Stimulated activated naive CD8-positive, alpha-beta T cell treated with anti-CD3 and anti-CD28 coated beads, Interleukin-15, Interleukin-2, amounts not matched to agents 100 ng/mL and 50 ng/mL, for 24 hours (primary cell): ENCODE measurements around the gene PPP1R1C.
"Not testable (repeated sequence)": the region's sequence is repeated elsewhere in the genome, so short reads cannot be mapped to it uniquely, and the experiment has no call there.

ENCODE experiments used
- H3K27ac Mint-ChIP-seq: one replicate; pipeline ENCODE4 v1.8.0; 2021; ENCODE audit warnings: mild to moderate bottlenecking, mixed read lengths
- H3K27me3 Mint-ChIP-seq: one replicate; pipeline ENCODE4 v1.8.0; 2021; ENCODE audit warnings: mixed read lengths
- H3K36me3 Mint-ChIP-seq: one replicate; pipeline ENCODE4 v1.8.0; 2021; ENCODE audit warnings: low read depth, mixed read lengths
- H3K4me1 Mint-ChIP-seq: one replicate; pipeline ENCODE4 v1.8.0; 2021; ENCODE audit warnings: low read depth, mixed read lengths
- H3K4me3 Mint-ChIP-seq: one replicate; pipeline ENCODE4 v1.8.0; 2021; ENCODE audit warnings: mild to moderate bottlenecking, mixed read lengths
- H3K9me3 Mint-ChIP-seq: one replicate; pipeline ENCODE4 v1.8.0; 2021; ENCODE audit warnings: mixed read lengths

Gene PPP1R1C

GRCh38 chr2:181985632-181986205, at the start of gene PPP1R1C:
TSS of gene PPP1R1C (plus strand) at chr2:181985853. CDS start at chr2:181986111, 258 bp downstream.
- Mint-ChIP-seq H3K36me3 (no peaks in the 10 kb centered on the region), H3K27me3 (peaks cover under 1% of the 10 kb centered on the region), H3K4me3 (no peak within 1 kb of the TSS), H3K27ac (no peak within 1 kb of the TSS), H3K9me3 (no peaks in the 10 kb centered on the region), H3K4me1 (no peaks in the 10 kb centered on the region)

GRCh38 chr2:181937473-181937872, 48.2 kb upstream of the PPP1R1C start:
- Mint-ChIP-seq H3K36me3 (no peaks in the 10 kb centered on the region), H3K4me3 (no peak overlapping the region), H3K27ac (no peak overlapping the region), H3K4me1 (no peaks in the 10 kb centered on the region), H3K9me3 (peaks cover 4% of the 10 kb centered on the region), H3K27me3 (peaks cover 20% of the 10 kb centered on the region)

GRCh38 chr2:181943411-181944124, 42.1 kb upstream of the PPP1R1C start:
- H3K9me3 Mint-ChIP-seq: peaks cover 4% of the 10 kb centered on the region
- H3K27me3 Mint-ChIP-seq: peaks cover 28% of the 10 kb centered on the region
- H3K36me3 Mint-ChIP-seq: no peaks in the 10 kb centered on the region
- no peak overlapping the region for H3K27ac Mint-ChIP-seq
- H3K4me3 Mint-ChIP-seq: no peak overlapping the region
- H3K4me1 Mint-ChIP-seq: no peaks in the 10 kb centered on the region

GRCh38 chr2:181944164-181944913, 41.3 kb upstream of the PPP1R1C start:
- Mint-ChIP-seq H3K27me3 (peaks cover 25% of the 10 kb centered on the region), H3K4me3 (no peak overlapping the region), H3K27ac (no peak overlapping the region), H3K4me1 (no peaks in the 10 kb centered on the region), H3K36me3 (no peaks in the 10 kb centered on the region), H3K9me3 (peaks cover under 1% of the 10 kb centered on the region)

- Mint-ChIP-seq H3K4me3 (no peak overlapping the region), H3K4me1 (no peaks in the 10 kb centered on the region), H3K27me3 (peaks cover 23% of the 10 kb centered on the region), H3K36me3 (no peaks in the 10 kb centered on the region), H3K9me3 (no peaks in the 10 kb centered on the region), H3K27ac (no peak overlapping the region)
Observed at GRCh38 chr2:181944914-181945291, 40.8 kb upstream of the PPP1R1C start.

- Mint-ChIP-seq H3K27me3 (peaks cover 22% of the 10 kb centered on the region), H3K9me3 (no peaks in the 10 kb centered on the region), H3K27ac (no peak overlapping the region), H3K4me1 (no peaks in the 10 kb centered on the region), H3K36me3 (no peaks in the 10 kb centered on the region), H3K4me3 (no peak overlapping the region)
Observed at GRCh38 chr2:181946444-181947127, 39.1 kb upstream of the PPP1R1C start.

GRCh38 chr2:181947273-181947672, 38.4 kb upstream of the PPP1R1C start:
- Mint-ChIP-seq H3K4me1 (no peaks in the 10 kb centered on the region), H3K9me3 (no peaks in the 10 kb centered on the region), H3K27ac (no peak overlapping the region), H3K4me3 (no peak overlapping the region), H3K27me3 (peaks cover 19% of the 10 kb centered on the region), H3K36me3 (no peaks in the 10 kb centered on the region)

GRCh38 chr2:181948227-181948626, 37.4 kb upstream of the PPP1R1C start:
- Mint-ChIP-seq H3K36me3 (no peaks in the 10 kb centered on the region), H3K4me3 (no peak overlapping the region), H3K4me1 (no peaks in the 10 kb centered on the region), H3K27me3 (peaks cover 19% of the 10 kb centered on the region), H3K27ac (no peak overlapping the region), H3K9me3 (no peaks in the 10 kb centered on the region)

- Mint-ChIP-seq H3K36me3 (no peaks in the 10 kb centered on the region), H3K27me3 (peaks cover 23% of the 10 kb centered on the region), H3K27ac (no peak overlapping the region), H3K4me1 (peaks cover 5% of the 10 kb centered on the region), H3K9me3 (no peaks in the 10 kb centered on the region), H3K4me3 (no peak overlapping the region)
Observed at GRCh38 chr2:181949047-181949446, 36.6 kb upstream of the PPP1R1C start.

GRCh38 chr2:181952404-181953226, 33.0 kb upstream of the PPP1R1C start:
- no peak overlapping the region for H3K4me3 Mint-ChIP-seq
- peaks cover 14% of the 10 kb centered on the region for H3K27me3 Mint-ChIP-seq
- H3K36me3 Mint-ChIP-seq: no peaks in the 10 kb centered on the region
- H3K9me3 Mint-ChIP-seq: no peaks in the 10 kb centered on the region
- H3K27ac Mint-ChIP-seq: no peak overlapping the region
- H3K4me1 Mint-ChIP-seq: peaks cover 14% of the 10 kb centered on the region

GRCh38 chr2:181953881-181954537, 31.6 kb upstream of the PPP1R1C start:
- Mint-ChIP-seq H3K27ac (no peak overlapping the region), H3K9me3 (no peaks in the 10 kb centered on the region), H3K4me3 (peak overlapping the region; percentile 39), H3K36me3 (no peaks in the 10 kb centered on the region), H3K4me1 (peaks cover 14% of the 10 kb centered on the region), H3K27me3 (peaks cover 13% of the 10 kb centered on the region)

GRCh38 chr2:181954538-181954883, 31.1 kb upstream of the PPP1R1C start:
- H3K4me1 Mint-ChIP-seq: peaks cover 14% of the 10 kb centered on the region
- no peak overlapping the region for H3K27ac Mint-ChIP-seq
- no peaks in the 10 kb centered on the region for H3K36me3 Mint-ChIP-seq
- H3K4me3 Mint-ChIP-seq: peak overlapping the region; percentile 32
- peaks cover 13% of the 10 kb centered on the region for H3K27me3 Mint-ChIP-seq
- H3K9me3 Mint-ChIP-seq: no peaks in the 10 kb centered on the region

- peaks cover 14% of the 10 kb centered on the region for H3K4me1 Mint-ChIP-seq
- no peak overlapping the region for H3K27ac Mint-ChIP-seq
- H3K9me3 Mint-ChIP-seq: no peaks in the 10 kb centered on the region
- no peak overlapping the region for H3K4me3 Mint-ChIP-seq
- peaks cover 13% of the 10 kb centered on the region for H3K27me3 Mint-ChIP-seq
- H3K36me3 Mint-ChIP-seq: no peaks in the 10 kb centered on the region
Observed at GRCh38 chr2:181955010-181955409, 30.6 kb upstream of the PPP1R1C start.

- peaks cover 18% of the 10 kb centered on the region for H3K27me3 Mint-ChIP-seq
- H3K9me3 Mint-ChIP-seq, H3K36me3 Mint-ChIP-seq, H3K27ac Mint-ChIP-seq, H3K4me3 Mint-ChIP-seq: not testable (repeated sequence)
- peaks cover 14% of the 10 kb centered on the region for H3K4me1 Mint-ChIP-seq
Observed at GRCh38 chr2:181955866-181956265, 29.8 kb upstream of the PPP1R1C start.
